GM12865 (cell line): ENCODE results near the gene HIP1R.

Experiments
- DNase-seq: peaks from one replicate; pipeline ENCODE4 v3.0.0; 2010; ENCODE audit warnings: low read depth
- H3K4me3 ChIP-seq: 2 replicates; pipeline ENCODE4 v1.5.1; 2011; ENCODE audit warnings: mild to moderate bottlenecking, low read depth, low read length, control low read depth
- CTCF ChIP-seq: IDR thresholded peaks from 2 replicates; pipeline ENCODE4 v1.5.1; 2011; ENCODE audit warnings: low read length, control low read depth, low read depth, inconsistent platforms; ENCODE audit not compliant: insufficient read depth; ENCODE audit errors: missing control alignments

Gene HIP1R

GRCh38 chr12:122834104-122834920 is 945 bp upstream of the HIP1R start:
- no peak overlapping the region for H3K4me3 ChIP-seq
- DNase-seq = no peak
- TF ChIP-seq CTCF = no peak

- TF ChIP-seq CTCF = no peak
- peak; percentile 42 for DNase-seq
- H3K4me3 ChIP-seq = peak overlapping the region; percentile 74
These were observed 431 bp downstream of the HIP1R start for GRCh38 chr12:122835750-122836026.

GRCh38 chr12:122836027-122836921 is 1.0 kb downstream of the HIP1R start:
- peak overlapping the region; percentile 74 for H3K4me3 ChIP-seq
- DNase-seq = peak; percentile 79
- TF ChIP-seq CTCF = no peak

GRCh38 chr12:122837306-122838265 is 2.3 kb downstream of the HIP1R start:
- no peak for DNase-seq
- TF ChIP-seq CTCF = no peak
- H3K4me3 ChIP-seq = no peak overlapping the region

- H3K4me3 ChIP-seq = no peak overlapping the region
- DNase-seq = no peak
- TF ChIP-seq CTCF = no peak
These were observed 3.6 kb downstream of the HIP1R start for GRCh38 chr12:122838841-122839240.

GRCh38 chr12:122839907-122840554 is 4.8 kb downstream of the HIP1R start:
- no peak overlapping the region for H3K4me3 ChIP-seq
- no peak for DNase-seq
- no peak for TF ChIP-seq CTCF
